HG02943 (cell line): ENCODE measurements around the gene ZNF296.
"Not testable (repeated sequence)": the region's sequence is repeated elsewhere in the genome, so short reads cannot be mapped to it uniquely, and the experiment has no call there.

Experiments
- ATAC-seq: cut with Tn5 transposase; IDR thresholded peaks from one replicate; pipeline ENCODE4 v1.9.1; 2021; ENCODE audit warnings: mild to moderate bottlenecking, low read depth, moderate library complexity; ENCODE audit not compliant: unreplicated experiment

ZNF296 gene

DNA sequence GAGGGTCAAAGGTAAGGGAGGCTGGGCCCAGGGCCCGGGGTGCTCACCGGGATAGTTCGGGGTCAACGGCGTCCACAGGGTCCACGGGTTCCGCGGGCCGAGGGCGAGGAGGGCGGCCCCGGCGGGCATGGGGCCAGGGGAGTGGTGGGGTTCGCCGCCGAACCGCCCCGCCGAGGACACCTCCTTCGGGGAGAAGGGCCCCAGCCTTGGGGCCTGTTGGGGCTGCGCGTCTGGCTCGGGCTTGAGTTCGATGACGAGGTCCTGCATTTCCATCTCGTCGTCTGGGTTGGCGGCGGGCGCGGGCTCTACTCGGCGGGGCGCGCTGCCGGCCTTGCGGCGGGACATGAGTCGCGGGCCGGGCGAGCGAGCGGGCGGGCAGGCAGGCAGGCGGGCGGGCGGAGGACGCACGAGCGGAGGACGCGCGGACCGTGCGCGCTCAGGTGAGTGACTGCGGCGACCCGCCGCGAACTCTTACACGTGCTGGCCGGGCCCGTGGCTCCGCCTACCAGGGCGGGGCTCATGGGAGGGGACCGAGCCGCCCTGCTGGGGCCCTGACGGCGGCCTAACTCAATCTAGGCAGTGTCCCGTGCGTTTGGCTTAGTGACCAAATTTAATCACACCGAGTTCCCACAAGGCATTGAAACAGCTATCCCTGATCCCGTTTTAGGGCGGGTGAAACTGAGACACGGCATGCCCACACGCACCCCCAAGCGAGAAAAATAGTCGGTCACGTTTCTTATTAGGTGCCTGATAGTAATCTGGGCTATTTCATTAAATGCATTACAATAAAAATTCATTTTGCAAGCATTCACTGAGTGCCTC is at the start of gene ZNF296:
ZNF296 (minus strand) TSS at position 450 of the 822 bp plus-strand sequence; CDS start at position 345, 105 bp downstream.
- no peak for ATAC-seq

DNA sequence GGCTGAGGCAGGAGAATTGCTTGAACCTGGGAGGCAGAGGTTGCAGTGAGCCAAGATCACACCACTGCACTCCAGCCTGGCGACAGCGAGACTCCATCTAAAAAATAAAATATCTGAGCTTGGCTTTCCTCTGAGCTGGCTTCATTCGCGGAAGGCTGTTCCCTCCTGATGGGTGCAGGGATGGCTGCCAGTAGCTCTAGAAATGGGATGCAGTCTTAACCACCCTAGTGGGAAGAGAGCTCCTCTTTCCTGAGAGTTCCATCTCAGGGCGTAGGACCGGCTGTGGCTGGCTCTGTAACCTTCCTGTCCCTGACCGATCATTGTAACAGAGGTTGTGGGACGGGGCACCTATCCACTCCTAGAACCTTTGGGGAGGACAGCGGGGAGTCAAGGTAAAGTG is 49.1 kb upstream of the ZNF296 start:
- no peak for ATAC-seq

DNA sequence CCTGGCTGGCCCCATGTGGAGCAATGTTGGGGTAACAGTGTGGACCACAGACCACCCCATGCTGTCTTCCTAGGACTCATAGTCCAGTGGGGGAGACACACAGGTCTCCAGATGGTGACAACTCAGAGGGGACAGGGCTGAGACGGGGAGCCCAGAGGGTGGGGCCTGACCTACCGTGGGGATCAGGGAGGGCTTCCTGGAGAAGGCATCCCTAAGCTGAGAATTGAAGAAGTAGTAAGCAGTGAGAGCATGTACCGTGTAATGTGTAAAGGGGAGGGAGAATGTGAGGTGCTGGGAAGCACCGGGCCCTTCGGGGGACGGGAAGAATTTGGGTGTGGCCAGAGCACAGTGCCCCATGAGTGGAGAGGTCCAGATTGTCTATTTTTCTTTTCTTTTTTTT is 47.7 kb upstream of the ZNF296 start:
- ATAC-seq = no peak

DNA sequence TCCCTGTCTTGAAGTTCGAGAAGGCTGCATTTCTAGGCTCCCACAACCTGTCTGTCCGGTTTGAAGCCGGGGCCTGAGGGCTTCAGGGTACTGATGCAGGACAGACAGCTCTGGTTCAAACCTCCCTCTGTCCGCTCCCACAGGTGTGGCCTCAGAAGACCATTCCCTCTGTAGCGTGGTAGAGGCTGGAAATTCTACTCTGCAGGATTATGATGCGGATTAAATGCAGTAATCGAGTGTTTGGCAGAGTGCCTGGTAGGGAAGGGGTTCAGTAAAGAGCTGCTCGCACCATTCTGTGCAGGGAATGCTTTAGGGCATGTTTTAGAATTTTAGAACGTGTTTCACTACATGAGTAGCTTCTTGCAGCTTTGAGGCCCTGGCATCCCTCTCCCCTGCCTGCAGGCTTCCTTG is 47.2 kb upstream of the ZNF296 start:
- no peak for ATAC-seq

DNA sequence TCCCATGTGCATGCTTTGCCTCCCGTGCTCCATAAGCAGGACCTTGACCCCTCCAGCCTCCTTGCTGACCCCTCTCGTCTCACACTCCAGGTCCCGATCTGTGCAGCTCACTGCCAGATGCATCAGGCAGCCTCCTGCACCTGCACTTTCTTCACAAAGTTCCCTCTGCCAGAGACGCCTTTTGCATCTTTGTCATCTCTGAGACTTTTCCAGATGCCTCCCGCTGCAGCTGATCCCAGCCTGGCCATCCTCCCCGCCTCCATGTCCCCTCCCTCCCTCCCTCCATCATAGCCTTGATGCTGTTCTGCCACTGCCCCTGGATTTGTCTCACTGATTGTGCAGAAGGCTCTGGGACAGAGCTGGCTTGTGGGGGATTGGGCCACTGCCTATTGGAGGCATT is 46.6 kb upstream of the ZNF296 start:
- no peak for ATAC-seq

DNA sequence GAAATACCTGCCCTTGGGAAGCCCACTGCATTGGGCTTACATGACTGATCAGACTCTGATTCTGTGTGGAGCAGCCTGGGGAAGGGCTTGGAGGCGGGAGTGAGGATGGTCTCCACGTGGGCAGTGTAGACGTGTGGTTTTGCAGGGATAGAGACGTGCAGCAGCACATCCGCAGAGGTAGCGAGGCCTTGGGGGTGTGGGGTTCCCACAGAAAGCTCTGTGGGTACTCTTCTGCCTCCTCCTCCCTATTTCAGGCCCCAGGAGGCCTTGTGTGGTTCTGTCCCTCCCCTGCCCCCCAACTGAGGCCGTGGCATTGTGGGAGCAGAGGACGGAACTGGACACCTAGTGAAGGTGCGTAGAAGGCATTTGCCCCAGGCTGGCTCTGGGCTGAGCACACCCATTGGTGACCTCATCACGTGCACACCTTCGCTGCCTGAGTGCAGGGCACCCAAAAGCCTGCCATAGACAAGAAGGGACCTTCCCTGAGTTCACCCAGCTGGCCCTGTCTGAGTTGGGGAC is 45.6 kb upstream of the ZNF296 start:
- no peak for ATAC-seq

DNA sequence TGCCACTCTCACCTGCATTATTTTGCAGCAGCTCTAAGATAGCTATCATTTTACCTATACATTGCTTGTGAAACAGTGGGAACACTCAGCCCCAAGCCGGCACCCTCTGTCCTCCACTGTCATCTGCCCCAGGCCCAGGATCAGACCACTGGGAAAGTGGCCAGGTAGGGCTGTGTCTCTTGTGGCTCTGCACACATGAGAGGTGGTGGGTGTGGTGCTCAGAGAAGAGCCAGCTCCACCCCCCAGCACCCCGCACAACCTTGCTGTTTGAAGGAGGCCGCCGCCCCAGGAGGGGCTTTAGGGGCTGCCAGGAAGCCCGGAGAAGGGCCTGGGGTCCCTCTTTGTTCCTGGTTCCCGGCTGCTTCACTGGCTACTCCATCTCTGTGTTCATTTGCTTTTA is 43.3 kb upstream of the ZNF296 start:
- ATAC-seq = no peak

DNA sequence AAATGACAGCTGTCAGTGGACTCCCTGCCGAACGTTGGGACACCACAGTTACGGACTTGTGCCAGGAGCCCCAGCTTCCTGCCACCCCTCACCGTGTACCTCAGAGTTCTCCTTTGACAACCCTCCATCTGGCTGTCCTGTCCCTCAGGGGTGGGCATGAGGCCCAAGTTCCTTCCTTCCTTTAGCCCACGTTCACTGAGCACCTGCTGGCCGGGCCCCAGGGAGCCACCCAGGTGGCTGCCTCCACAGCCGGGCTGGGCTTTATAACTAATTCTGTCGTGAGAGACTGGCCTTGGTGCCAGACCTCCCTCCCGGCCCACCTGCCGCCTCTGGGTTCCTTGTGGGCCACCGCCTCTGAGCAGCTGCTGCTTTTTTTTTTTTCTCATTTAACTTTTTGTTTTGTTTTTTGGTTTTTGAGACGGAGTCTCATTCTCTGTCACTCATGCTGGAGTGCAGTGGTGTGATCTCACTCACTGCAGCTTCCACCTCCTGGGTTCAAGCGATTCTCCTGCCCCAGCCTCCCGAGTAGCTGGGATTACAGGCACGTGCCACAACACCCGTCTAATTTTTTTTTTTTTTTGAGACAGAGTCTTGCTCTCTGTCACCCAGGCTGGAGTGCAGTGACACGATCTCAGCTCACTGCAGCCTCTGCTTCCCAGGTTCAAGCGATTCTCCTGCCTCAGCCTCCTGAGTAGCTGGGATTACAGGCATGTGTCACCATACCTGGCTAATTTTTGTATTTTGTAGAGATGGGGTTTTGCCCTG is 42.5 kb upstream of the ZNF296 start:
- not testable (repeated sequence) for ATAC-seq

DNA sequence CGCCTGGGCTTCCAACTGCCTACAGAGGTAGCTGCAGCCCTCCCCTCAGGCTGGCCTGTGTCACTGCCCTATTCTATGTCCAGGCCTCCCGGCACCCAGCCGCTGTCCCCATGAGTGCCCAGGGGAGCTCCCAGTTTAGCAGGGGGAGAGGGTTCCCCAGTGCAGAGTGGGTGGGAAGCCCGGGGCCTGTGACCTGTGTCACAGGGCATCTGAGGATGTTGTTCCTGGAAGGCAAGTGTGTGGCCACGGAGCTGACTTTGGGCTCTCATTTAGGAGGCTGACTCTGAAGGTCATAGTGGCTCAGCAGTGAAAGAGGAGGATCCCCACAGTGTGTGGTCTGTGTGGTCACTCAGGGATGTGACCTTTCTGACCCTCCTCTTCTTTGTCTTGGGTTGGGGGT is 41.8 kb upstream of the ZNF296 start:
- no peak for ATAC-seq

DNA sequence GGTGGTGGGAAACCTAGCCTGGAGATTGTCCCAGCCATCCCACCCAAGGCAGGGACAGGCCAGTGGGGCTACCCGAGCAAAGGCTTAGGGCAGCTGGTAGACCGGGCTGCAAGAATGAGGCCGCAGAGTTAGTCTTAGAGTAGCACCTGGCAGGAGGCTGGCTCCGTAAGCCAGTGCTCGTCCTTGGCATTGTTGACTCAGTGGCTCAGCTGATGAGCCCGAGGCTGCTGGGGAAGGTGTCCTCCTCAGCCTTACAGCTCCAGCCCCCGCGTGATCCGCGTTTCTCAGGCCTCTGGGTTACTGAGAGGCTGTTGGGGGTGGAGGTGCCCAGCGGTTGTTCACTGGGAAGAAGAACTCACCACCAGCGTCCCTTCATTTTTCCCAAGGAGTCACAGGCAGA is 41.4 kb upstream of the ZNF296 start:
- no peak for ATAC-seq

DNA sequence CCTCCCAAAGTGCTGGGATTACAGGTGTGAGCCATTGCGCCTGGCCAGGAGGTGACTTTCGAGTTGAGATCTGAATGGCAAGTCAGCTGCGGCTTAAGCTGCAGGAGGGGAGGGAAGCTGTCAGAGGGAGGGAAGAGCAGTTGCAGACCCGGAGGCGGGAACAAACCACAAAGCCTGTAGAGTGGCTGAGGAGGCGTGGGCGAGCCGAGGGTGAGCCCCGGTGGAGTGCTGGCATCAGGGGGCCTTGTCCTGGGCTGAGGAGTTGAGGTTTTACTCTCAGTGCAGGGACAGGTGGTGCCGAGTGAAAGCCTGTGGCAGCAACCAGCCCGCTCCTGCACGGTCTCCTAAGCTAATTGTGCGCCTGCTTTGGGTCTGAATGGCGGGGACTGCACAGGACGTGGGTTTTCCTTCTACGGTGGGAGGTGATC is 40.9 kb upstream of the ZNF296 start:
- no peak for ATAC-seq

DNA sequence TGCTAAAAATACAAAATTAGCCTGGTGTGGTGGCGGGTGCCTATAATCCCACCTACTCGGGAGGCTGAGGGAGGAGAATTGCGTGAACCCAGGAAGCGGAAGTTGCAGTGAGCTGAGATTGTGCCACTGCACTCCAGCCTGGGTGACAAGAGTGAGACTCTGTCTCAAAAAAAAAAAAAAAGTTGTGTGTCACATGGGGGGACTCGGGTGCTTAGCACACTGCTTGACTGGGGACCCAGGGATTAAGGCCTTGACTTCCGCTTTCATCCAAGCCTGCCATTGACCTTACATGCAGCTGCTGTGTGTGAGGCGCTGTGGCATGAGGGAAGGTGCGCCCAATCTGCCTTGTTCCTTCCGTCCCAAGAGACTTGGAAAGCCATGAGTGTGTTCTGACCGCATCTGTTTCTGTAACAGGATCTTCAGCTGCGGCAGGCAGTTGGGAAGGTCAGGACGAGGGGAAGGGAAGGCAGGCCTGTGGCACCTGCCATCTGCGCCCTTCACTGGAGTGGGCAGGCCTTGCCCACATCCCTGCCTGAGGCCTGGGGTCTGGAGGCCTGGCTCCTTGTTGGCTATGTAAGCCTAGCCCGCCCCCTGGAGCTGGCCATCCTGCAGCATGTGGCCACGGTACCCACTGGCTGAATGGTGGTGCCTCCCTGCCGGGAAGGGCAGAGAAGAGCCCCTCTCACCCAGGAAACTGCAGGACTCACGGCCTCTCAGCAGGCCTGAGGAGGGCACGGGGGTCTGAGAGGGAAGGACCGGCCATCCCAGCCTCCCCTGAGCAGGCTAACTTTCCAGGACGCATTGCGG is 39.7 kb upstream of the ZNF296 start:
- no peak for ATAC-seq

DNA sequence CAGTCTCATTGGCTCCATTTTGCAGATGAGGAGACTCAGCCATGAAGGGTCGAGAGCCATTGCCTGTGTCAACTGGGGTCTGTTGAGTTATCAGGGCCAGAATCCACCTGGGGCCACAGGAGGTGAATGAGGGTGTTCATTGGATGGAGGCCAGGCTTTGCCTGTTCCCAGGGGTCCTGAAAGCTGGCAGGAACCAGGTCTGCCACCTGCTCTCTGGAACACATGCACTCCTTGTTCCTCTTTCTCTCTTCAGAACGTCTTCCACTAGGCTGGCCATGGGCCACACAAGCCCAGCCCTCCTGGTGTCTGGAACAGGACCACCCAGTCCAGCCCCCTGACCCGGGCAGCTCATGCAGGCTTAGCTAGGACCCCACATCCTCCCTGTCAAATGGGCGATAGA is 37.8 kb upstream of the ZNF296 start:
- ATAC-seq = no peak

DNA sequence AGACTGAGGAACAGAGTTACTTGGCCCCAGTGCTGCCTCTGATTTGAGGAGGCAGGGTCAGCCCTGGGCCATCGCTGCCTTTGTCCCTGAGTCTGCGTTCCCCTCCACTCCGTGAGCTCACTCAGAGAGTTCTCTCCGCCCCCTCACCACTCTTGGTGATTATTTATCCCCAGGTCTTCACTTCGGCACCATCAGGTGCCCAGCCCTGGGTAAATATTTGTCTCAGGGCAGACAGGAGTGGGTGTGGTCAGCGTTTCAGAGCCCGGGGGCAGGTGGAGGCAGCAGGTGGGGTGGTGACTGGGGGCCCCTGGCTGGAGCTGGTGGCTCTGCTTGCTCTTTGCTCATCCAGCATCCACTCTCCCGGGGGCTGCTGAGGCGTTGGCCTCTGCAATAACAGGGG is 37.4 kb upstream of the ZNF296 start:
- ATAC-seq = no peak

DNA sequence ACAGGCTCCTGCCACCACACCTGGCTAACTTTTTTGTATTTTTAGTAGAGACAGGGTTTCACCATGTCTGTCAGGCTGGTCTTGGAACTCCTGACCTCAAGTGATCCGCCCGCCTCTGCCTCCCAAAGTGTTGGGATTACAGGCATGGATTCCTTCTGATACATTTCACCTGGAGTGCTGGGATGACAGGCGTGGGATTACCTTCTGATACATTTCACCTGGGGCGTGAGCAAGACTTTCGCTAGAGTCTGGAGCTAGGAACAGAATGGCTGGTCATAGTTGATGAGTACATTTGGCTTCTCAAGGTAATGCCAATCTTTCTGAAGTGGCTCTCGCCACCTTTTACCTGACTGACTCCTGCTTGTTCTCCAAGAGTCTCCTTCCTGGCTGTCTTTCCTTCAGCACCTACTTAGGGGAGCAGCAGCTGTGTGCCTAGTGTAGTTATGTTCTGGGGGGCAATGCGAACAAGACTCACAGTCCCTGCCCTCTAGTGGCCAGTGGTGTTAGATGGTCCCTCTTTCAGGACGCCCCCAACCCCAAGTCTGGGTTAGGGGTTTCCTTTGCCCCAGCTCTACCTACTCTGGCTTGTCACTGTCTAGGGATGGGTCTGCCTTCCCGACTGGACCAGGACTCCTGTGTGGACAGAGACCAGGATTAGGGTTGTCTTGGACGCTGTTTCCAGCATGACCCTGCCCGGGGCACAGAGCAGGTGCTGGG is 36.0 kb upstream of the ZNF296 start:
- no peak for ATAC-seq

DNA sequence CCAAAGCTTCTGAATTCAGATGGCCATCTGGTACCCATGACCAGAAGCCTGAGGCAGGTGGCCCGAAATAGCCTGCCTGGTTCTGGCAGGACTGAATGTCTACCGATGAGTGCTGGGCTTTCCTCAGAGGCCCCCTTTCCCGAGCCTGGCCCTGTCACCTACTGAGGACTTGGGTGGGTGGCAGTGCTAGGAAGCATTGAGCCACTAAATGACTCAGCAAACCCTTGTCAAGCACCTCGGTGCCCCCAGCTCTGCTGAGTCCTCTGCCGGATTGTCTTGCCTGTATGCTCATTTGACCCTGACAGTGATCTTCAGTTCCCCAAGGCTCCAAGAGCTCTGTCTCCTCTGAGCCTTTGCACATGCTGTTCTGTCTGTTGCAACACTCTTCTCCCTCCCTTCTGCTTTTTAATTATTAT is 34.6 kb upstream of the ZNF296 start:
- no peak for ATAC-seq

DNA sequence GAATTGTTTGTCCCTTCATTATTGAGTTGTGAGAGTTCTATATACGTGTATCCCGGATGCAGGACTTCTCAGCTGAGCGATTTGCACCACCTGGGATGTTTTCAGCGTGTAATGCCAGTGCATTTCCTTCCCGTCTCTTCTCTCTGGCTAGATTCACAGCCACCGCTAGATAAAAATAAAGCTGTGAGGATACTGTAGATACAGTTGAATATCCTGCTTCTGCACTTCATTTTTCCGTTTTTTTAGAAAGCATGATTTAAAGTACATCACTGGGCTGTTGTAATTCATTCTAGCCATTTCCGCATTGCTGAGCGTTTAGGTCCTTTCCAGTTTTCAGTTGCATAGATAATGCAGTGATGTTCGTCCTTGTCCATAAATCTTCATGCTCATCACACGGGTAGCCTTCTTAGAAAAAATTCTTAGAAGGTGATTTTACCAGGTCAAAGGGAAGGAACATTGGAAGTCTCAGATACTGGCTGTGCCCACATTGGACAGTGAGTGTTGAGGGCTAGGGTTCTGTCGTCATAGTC is 31.4 kb upstream of the ZNF296 start:
- no peak for ATAC-seq

DNA sequence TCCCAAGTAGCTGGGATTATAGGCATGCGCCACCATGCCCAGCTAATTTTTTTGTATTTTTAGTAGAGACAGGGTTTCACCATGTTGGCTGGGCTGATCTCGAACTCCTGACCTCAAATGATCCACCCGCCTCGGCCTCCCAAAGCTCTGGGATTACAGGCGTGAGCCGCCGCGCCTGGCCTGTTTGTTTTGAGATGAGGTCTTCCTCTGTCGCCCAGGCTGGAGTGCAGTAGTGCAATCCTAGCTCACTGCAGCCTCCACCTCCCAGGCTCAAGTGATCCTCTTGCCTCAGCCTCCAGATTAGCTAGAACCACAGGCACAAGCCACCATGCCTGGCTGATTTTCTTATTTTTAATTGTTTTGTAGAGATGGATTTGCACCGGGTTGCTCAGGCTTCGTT is 30.1 kb upstream of the ZNF296 start:
- not testable (repeated sequence) for ATAC-seq

DNA sequence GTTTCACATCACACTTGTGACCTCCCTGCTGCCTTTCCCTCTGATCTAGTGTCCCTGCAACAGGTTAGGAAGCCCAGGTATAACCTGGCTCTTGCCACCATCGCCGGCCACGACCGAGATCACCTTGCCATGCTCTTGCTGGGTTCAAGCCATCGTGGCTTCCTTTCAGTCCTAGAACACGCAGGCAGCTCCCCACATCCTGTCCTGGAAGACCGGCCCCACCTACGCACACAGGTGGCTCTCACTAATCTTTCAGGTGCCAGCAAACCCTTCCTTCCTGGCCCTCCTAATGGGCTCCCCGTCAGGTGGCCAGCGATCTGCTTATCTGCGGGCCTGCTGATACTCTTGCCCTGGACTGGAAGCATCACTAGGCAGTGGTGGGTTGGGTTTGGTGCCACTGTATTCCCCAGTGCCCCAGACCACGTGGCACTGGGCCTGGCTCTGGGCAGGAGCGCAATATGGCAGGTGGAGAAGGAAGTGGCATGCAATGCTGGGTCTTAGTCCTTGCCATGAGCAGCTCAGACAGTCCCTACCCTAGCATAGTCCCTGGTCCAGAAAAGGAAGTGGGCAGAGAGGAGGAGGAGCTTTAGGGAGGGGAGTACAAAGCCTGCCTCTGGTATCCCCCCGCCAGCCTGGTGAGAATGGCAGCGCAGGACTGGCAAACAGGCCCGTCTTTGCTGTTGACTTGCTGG is 28.5 kb upstream of the ZNF296 start:
- no peak for ATAC-seq
